Panc1 (cell line): ENCODE results near the gene ETNK1. TPM values are rescaled to one million over a fixed set of nuclear protein-coding genes. Genes with fewer than 3 reads are reported as not detected.

Source experiments
- ATAC-seq: fragments of 200-7000 bp; cut with Tn5 transposase; 2 replicates; pipeline ENCODE4 v1.9.1; 2020; ENCODE audit warnings: mild to moderate bottlenecking, moderate library complexity
- BruUV-seq: library from RNA; stranded (reverse); fragments of 400-500 nt; replicated peaks from 2 replicates; lab custom pipeline; 2021; lab: Mats Ljungman, UMichigan
- CTCF ChIA-PET: fragments of 300-600 bp; sonication (Branson Sonifier 250); formaldehyde crosslinking; loops from one replicate; lab custom pipeline; 2022; ENCODE audit warnings: antibody characterized with exemption; lab: Charles Lee
- POLR2A ChIA-PET: fragments of 300-600 bp; sonication (Branson Sonifier 250); formaldehyde crosslinking; loops from one replicate; lab custom pipeline; 2022; ENCODE audit warnings: antibody characterized with exemption; lab: Charles Lee
- DNase-seq: peaks from one replicate; pipeline ENCODE4 v3.0.0-alpha.2; 2010; ENCODE audit warnings: low read depth, low spot score
- H3K27ac ChIP-seq: 2 replicates; pipeline ENCODE4 v1.5.1; 2011; ENCODE audit warnings: mild to moderate bottlenecking, low read length, inconsistent platforms
- H3K27me3 ChIP-seq: fragments of 200-500 bp; sonication (Bioruptor generic); 2 replicates; pipeline ENCODE4 v1.6.0; 2014; ENCODE audit warnings: low read length, inconsistent platforms; ENCODE audit not compliant: control insufficient read depth, insufficient read depth
- H3K36me3 ChIP-seq: fragments of 200-500 bp; sonication (Bioruptor generic); 2 replicates; pipeline ENCODE4 v1.5.1; 2014; ENCODE audit warnings: inconsistent platforms, mild to moderate bottlenecking, low read length, moderate library complexity; ENCODE audit not compliant: control insufficient read depth, insufficient read depth
- H3K4me1 ChIP-seq: 2 replicates; pipeline ENCODE4 v1.5.1; 2011; ENCODE audit warnings: inconsistent platforms, mild to moderate bottlenecking, low read length, moderate library complexity; ENCODE audit not compliant: control insufficient read depth, insufficient read depth
- H3K4me3 ChIP-seq, 2 experiments: 2 replicates each; pipeline ENCODE4 v1.5.1; 2011 to 2012; ENCODE audit warnings: low read depth in 2 of 2, low read length in 2 of 2, mild to moderate bottlenecking in 2 of 2, inconsistent platforms in 1 of 2, moderate library complexity in 1 of 2
- H3K9me3 ChIP-seq: fragments of 200-500 bp; sonication (Bioruptor generic); 2 replicates; pipeline ENCODE4 v1.5.1; 2014; ENCODE audit warnings: low read depth, mild to moderate bottlenecking, inconsistent platforms, low read length, moderate library complexity; ENCODE audit not compliant: control insufficient read depth, insufficient read depth
- POLR2AphosphoS5 ChIP-seq: IDR thresholded peaks from 2 replicates; pipeline ENCODE4 v1.6.1; 2012; ENCODE audit warnings: mild to moderate bottlenecking, low read depth, low read length, moderate library complexity
- SIN3A ChIP-seq: IDR thresholded peaks from 2 replicates; pipeline ENCODE4 v1.6.1; 2012; ENCODE audit warnings: low read depth, mild to moderate bottlenecking, low read length, moderate library complexity, borderline replicate concordance; ENCODE audit not compliant: insufficient read depth
- TCF7L2 ChIP-seq: IDR thresholded peaks from 2 replicates; pipeline ENCODE4 v1.6.1; 2011; ENCODE audit warnings: mild to moderate bottlenecking, low read depth, low read length, inconsistent platforms
- in situ Hi-C: cut with HindIII; loops from 2 replicates; pipeline ENCODE4 v1.10.0; 2016; ENCODE audit warnings: low sequenced_read_pairs, low pct_unique_long_range_greater_than_20kb
- intact Hi-C: fragments of 100-400 bp; cut with micrococcal nuclease; formaldehyde crosslinking; loops from one replicate; pipeline ENCODE4 v1.10.0; 2022; ENCODE audit not compliant: unreplicated experiment
- total RNA-seq: library from RNA; stranded (reverse); gene quantifications from one replicate; pipeline ENCODE4 v1.2.1, GENCODE V29; 2021; ENCODE audit not compliant: unreplicated experiment
- TF ChIP-seq, protein P1 (sequence below): fragments of 450-650 bp; IDR thresholded peaks from 2 replicates; pipeline ENCODE4 v1.5.1; 2017; ENCODE audit warnings: mild to moderate bottlenecking
- TF ChIP-seq, protein P2 (sequence below), 2 experiments: IDR thresholded peaks; 2 replicates each; pipeline ENCODE4 v1.6.1; 2011 to 2012; ENCODE audit warnings: low read depth in 2 of 2, control low read depth in 1 of 2, low read length in 1 of 2, mild to moderate bottlenecking in 1 of 2, moderate library complexity in 1 of 2; ENCODE audit not compliant: insufficient read depth in 1 of 2

Gene ETNK1
- total RNA-seq, 1 experiment from 2014 or later = 43.1 TPM

DNA sequence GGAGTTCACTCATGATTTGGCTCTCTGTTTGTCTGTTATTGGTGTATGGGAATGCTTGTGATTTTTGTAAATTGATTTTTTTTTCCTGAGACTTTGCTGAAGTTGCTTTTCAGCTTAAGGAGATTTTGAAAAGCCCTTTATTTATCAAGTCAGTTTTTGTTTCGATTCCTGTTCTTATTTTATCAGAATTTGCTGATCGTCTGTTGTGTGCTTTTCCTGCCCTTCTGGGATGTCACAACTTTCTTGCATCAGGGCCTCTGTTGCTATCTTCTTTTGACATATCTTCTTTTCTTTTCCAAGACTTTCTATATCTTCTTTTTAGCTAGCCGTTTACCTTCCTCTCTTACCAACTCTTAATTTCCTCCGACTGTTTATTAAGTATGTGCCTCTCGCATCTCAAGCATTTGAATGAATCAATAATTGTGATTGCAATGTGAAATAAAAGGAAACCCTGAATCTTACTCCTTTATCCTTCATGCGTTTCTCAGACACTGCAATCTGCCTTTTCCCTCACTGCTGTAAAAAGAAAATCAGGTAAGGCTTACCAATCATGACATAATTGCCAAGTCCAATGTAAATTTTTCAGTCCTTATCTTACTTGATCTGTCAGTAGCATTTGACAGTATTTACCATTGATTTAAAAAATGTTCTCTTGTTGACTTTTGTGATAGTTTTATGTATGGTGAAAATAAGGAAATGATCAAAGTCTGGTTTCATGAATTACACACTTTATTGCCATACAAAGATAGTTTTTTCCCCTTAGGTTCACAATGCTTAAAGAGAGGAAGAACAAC lies 53.0 kb downstream of the ETNK1 start:
- in situ Hi-C loops (no loop called here), intact Hi-C loops (no loop called here)
- ChIA-PET CTCF (no interaction called here), POLR2A (no interaction called here)
- no peak overlapping the region for H3K27ac ChIP-seq
- TF ChIP-seq, protein P1, sequence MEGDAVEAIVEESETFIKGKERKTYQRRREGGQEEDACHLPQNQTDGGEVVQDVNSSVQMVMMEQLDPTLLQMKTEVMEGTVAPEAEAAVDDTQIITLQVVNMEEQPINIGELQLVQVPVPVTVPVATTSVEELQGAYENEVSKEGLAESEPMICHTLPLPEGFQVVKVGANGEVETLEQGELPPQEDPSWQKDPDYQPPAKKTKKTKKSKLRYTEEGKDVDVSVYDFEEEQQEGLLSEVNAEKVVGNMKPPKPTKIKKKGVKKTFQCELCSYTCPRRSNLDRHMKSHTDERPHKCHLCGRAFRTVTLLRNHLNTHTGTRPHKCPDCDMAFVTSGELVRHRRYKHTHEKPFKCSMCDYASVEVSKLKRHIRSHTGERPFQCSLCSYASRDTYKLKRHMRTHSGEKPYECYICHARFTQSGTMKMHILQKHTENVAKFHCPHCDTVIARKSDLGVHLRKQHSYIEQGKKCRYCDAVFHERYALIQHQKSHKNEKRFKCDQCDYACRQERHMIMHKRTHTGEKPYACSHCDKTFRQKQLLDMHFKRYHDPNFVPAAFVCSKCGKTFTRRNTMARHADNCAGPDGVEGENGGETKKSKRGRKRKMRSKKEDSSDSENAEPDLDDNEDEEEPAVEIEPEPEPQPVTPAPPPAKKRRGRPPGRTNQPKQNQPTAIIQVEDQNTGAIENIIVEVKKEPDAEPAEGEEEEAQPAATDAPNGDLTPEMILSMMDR = no peak
- TF ChIP-seq, protein P2, sequence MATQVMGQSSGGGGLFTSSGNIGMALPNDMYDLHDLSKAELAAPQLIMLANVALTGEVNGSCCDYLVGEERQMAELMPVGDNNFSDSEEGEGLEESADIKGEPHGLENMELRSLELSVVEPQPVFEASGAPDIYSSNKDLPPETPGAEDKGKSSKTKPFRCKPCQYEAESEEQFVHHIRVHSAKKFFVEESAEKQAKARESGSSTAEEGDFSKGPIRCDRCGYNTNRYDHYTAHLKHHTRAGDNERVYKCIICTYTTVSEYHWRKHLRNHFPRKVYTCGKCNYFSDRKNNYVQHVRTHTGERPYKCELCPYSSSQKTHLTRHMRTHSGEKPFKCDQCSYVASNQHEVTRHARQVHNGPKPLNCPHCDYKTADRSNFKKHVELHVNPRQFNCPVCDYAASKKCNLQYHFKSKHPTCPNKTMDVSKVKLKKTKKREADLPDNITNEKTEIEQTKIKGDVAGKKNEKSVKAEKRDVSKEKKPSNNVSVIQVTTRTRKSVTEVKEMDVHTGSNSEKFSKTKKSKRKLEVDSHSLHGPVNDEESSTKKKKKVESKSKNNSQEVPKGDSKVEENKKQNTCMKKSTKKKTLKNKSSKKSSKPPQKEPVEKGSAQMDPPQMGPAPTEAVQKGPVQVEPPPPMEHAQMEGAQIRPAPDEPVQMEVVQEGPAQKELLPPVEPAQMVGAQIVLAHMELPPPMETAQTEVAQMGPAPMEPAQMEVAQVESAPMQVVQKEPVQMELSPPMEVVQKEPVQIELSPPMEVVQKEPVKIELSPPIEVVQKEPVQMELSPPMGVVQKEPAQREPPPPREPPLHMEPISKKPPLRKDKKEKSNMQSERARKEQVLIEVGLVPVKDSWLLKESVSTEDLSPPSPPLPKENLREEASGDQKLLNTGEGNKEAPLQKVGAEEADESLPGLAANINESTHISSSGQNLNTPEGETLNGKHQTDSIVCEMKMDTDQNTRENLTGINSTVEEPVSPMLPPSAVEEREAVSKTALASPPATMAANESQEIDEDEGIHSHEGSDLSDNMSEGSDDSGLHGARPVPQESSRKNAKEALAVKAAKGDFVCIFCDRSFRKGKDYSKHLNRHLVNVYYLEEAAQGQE (IDR thresholded peaks at IDR 0.05; ENCODE audit: insufficient read depth in 1 of 2, low read depth in 2 of 2, low read length in 1 of 2) = no peak
- TF ChIP-seq SIN3A = no peak
- no peak for TF ChIP-seq POLR2AphosphoS5
- no peak for TF ChIP-seq TCF7L2
- DNase-seq (no peak), ATAC-seq (no peak)
- H3K36me3 ChIP-seq = peaks cover 6% of the 10 kb centered on the region
- no peaks in the 10 kb centered on the region for H3K4me1 ChIP-seq
- no peaks in the 10 kb centered on the region for H3K27me3 ChIP-seq
- BruUV-seq = no TSS peak
- H3K9me3 ChIP-seq = no peaks in the 10 kb centered on the region
- H3K4me3 ChIP-seq = no peak overlapping the region

DNA sequence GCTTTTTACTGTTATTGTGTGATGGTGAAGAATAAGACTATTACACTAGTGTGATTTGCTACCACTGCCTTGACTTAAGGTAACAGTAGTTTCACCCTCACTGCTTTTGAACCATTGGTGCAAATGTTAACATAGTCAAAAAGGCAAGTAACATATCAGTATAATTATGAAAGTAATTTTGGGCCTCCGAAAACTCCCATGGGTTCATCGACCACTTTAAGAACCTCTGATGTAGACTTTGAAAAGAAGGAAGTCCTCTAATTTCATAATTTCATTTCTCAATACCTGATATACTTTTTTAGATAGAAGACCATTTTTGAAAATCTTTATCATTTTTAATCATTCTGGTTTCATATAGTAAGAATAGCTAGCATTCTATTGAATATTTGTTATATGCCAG lies 57.7 kb downstream of the ETNK1 start:
- TF ChIP-seq TCF7L2 (no peak), SIN3A (no peak), POLR2AphosphoS5 (no peak)
- TF ChIP-seq, protein P1 = no peak
- TF ChIP-seq, protein P2 (IDR thresholded peaks at IDR 0.05; ENCODE audit: insufficient read depth in 1 of 2, low read depth in 2 of 2, low read length in 1 of 2) = no peak
- Histone ChIP-seq H3K4me1 (no peaks in the 10 kb centered on the region), H3K4me3 (no peak overlapping the region), H3K27me3 (no peaks in the 10 kb centered on the region), H3K9me3 (no peaks in the 10 kb centered on the region), H3K27ac (no peak overlapping the region), H3K36me3 (peaks cover 2% of the 10 kb centered on the region; the same call in 1 of the 2 replicates)
- in situ Hi-C loops = no loop called here
- ATAC-seq (no peak), DNase-seq (no peak)
- BruUV-seq = no TSS peak
- intact Hi-C loops = no loop called here
- POLR2A ChIA-PET = no interaction called here
- CTCF ChIA-PET = no interaction called here
